Panc1 (cell line): ENCODE measurements around the gene SIRT7. TPM values are rescaled to one million over a fixed set of nuclear protein-coding genes. Genes with fewer than 3 reads are reported as not detected.

Experiments
- ATAC-seq: fragments of 200-7000 bp; cut with Tn5 transposase; 2 replicates; pipeline ENCODE4 v1.9.1; 2020; ENCODE audit warnings: mild to moderate bottlenecking, moderate library complexity
- BruUV-seq: library from RNA; stranded (reverse); fragments of 400-500 nt; replicated peaks from 2 replicates; lab custom pipeline; 2021; lab: Mats Ljungman, UMichigan
- CTCF ChIA-PET: fragments of 300-600 bp; sonication (Branson Sonifier 250); formaldehyde crosslinking; loops from one replicate; lab custom pipeline; 2022; ENCODE audit warnings: antibody characterized with exemption; lab: Charles Lee
- POLR2A ChIA-PET: fragments of 300-600 bp; sonication (Branson Sonifier 250); formaldehyde crosslinking; loops from one replicate; lab custom pipeline; 2022; ENCODE audit warnings: antibody characterized with exemption; lab: Charles Lee
- DNase-seq: peaks from one replicate; pipeline ENCODE4 v3.0.0-alpha.2; 2010; ENCODE audit warnings: low read depth, low spot score
- H3K27ac ChIP-seq: 2 replicates; pipeline ENCODE4 v1.5.1; 2011; ENCODE audit warnings: mild to moderate bottlenecking, low read length, inconsistent platforms
- H3K27me3 ChIP-seq: fragments of 200-500 bp; sonication (Bioruptor generic); 2 replicates; pipeline ENCODE4 v1.6.0; 2014; ENCODE audit warnings: low read length, inconsistent platforms; ENCODE audit not compliant: control insufficient read depth, insufficient read depth
- H3K36me3 ChIP-seq: fragments of 200-500 bp; sonication (Bioruptor generic); 2 replicates; pipeline ENCODE4 v1.5.1; 2014; ENCODE audit warnings: inconsistent platforms, mild to moderate bottlenecking, low read length, moderate library complexity; ENCODE audit not compliant: control insufficient read depth, insufficient read depth
- H3K4me1 ChIP-seq: 2 replicates; pipeline ENCODE4 v1.5.1; 2011; ENCODE audit warnings: inconsistent platforms, mild to moderate bottlenecking, low read length, moderate library complexity; ENCODE audit not compliant: control insufficient read depth, insufficient read depth
- H3K4me3 ChIP-seq, 2 experiments: 2 replicates each; pipeline ENCODE4 v1.5.1; 2011 to 2012; ENCODE audit warnings: low read depth in 2 of 2, low read length in 2 of 2, mild to moderate bottlenecking in 2 of 2, inconsistent platforms in 1 of 2, moderate library complexity in 1 of 2
- H3K9me3 ChIP-seq: fragments of 200-500 bp; sonication (Bioruptor generic); 2 replicates; pipeline ENCODE4 v1.5.1; 2014; ENCODE audit warnings: low read depth, mild to moderate bottlenecking, inconsistent platforms, low read length, moderate library complexity; ENCODE audit not compliant: control insufficient read depth, insufficient read depth
- POLR2AphosphoS5 ChIP-seq: IDR thresholded peaks from 2 replicates; pipeline ENCODE4 v1.6.1; 2012; ENCODE audit warnings: mild to moderate bottlenecking, low read depth, low read length, moderate library complexity
- SIN3A ChIP-seq: IDR thresholded peaks from 2 replicates; pipeline ENCODE4 v1.6.1; 2012; ENCODE audit warnings: low read depth, mild to moderate bottlenecking, low read length, moderate library complexity, borderline replicate concordance; ENCODE audit not compliant: insufficient read depth
- TCF7L2 ChIP-seq: IDR thresholded peaks from 2 replicates; pipeline ENCODE4 v1.6.1; 2011; ENCODE audit warnings: mild to moderate bottlenecking, low read depth, low read length, inconsistent platforms
- in situ Hi-C: cut with HindIII; loops from 2 replicates; pipeline ENCODE4 v1.10.0; 2016; ENCODE audit warnings: low sequenced_read_pairs, low pct_unique_long_range_greater_than_20kb
- intact Hi-C: fragments of 100-400 bp; cut with micrococcal nuclease; formaldehyde crosslinking; loops from one replicate; pipeline ENCODE4 v1.10.0; 2022; ENCODE audit not compliant: unreplicated experiment
- total RNA-seq: library from RNA; stranded (reverse); gene quantifications from one replicate; pipeline ENCODE4 v1.2.1, GENCODE V29; 2021; ENCODE audit not compliant: unreplicated experiment
- TF ChIP-seq, protein P1 (sequence below), 2 experiments: IDR thresholded peaks; 2 replicates each; pipeline ENCODE4 v1.6.1; 2011 to 2012; ENCODE audit warnings: low read depth in 2 of 2, control low read depth in 1 of 2, low read length in 1 of 2, mild to moderate bottlenecking in 1 of 2, moderate library complexity in 1 of 2; ENCODE audit not compliant: insufficient read depth in 1 of 2
- TF ChIP-seq, protein P2 (sequence below): fragments of 450-650 bp; IDR thresholded peaks from 2 replicates; pipeline ENCODE4 v1.5.1; 2017; ENCODE audit warnings: mild to moderate bottlenecking

SIRT7 gene
- total RNA-seq, 1 experiment from 2014 or later = 82.5 TPM

DNA sequence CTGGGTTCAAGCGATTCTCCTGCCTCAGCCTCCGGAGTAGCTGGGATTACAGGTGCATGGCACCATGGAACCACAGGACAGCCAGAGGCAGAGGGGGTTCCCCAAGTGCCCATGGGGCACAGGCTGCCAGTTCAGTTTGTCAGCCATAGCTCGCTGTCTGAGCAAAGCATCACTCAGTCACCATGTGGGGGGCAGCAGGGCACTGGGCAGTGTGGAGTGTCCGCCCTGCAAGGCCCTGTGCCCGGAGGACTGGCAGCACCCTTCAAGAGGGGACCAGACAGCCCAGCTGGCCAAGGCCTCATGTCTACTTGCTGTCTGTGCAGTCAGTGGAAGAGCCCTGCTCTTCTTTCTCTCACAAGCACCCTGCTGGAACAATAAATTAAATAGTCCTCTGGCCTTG lies 33.0 kb downstream of the SIRT7 start:
- H3K27me3 ChIP-seq = no peaks in the 10 kb centered on the region
- no TSS peak for BruUV-seq
- POLR2A ChIA-PET = interaction anchor here (0.5 kb wide), 1 partner anchor 48 kb away, joined by 4 read pairs; no protein-coding TSS in a partner anchor
- no peak overlapping the region for H3K4me3 ChIP-seq
- H3K27ac ChIP-seq = no peak overlapping the region
- no peaks in the 10 kb centered on the region for H3K9me3 ChIP-seq
- peaks cover 28% of the 10 kb centered on the region for H3K36me3 ChIP-seq
- H3K4me1 ChIP-seq = peaks cover 5% of the 10 kb centered on the region
- in situ Hi-C loops (no loop called here), intact Hi-C loops (no loop called here)
- TF ChIP-seq, protein P1, sequence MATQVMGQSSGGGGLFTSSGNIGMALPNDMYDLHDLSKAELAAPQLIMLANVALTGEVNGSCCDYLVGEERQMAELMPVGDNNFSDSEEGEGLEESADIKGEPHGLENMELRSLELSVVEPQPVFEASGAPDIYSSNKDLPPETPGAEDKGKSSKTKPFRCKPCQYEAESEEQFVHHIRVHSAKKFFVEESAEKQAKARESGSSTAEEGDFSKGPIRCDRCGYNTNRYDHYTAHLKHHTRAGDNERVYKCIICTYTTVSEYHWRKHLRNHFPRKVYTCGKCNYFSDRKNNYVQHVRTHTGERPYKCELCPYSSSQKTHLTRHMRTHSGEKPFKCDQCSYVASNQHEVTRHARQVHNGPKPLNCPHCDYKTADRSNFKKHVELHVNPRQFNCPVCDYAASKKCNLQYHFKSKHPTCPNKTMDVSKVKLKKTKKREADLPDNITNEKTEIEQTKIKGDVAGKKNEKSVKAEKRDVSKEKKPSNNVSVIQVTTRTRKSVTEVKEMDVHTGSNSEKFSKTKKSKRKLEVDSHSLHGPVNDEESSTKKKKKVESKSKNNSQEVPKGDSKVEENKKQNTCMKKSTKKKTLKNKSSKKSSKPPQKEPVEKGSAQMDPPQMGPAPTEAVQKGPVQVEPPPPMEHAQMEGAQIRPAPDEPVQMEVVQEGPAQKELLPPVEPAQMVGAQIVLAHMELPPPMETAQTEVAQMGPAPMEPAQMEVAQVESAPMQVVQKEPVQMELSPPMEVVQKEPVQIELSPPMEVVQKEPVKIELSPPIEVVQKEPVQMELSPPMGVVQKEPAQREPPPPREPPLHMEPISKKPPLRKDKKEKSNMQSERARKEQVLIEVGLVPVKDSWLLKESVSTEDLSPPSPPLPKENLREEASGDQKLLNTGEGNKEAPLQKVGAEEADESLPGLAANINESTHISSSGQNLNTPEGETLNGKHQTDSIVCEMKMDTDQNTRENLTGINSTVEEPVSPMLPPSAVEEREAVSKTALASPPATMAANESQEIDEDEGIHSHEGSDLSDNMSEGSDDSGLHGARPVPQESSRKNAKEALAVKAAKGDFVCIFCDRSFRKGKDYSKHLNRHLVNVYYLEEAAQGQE (IDR thresholded peaks at IDR 0.05; ENCODE audit: insufficient read depth in 1 of 2, low read depth in 2 of 2, low read length in 1 of 2) = no peak
- TF ChIP-seq TCF7L2 (no peak), POLR2AphosphoS5 (no peak), SIN3A (no peak)
- TF ChIP-seq, protein P2, sequence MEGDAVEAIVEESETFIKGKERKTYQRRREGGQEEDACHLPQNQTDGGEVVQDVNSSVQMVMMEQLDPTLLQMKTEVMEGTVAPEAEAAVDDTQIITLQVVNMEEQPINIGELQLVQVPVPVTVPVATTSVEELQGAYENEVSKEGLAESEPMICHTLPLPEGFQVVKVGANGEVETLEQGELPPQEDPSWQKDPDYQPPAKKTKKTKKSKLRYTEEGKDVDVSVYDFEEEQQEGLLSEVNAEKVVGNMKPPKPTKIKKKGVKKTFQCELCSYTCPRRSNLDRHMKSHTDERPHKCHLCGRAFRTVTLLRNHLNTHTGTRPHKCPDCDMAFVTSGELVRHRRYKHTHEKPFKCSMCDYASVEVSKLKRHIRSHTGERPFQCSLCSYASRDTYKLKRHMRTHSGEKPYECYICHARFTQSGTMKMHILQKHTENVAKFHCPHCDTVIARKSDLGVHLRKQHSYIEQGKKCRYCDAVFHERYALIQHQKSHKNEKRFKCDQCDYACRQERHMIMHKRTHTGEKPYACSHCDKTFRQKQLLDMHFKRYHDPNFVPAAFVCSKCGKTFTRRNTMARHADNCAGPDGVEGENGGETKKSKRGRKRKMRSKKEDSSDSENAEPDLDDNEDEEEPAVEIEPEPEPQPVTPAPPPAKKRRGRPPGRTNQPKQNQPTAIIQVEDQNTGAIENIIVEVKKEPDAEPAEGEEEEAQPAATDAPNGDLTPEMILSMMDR = no peak
- DNase-seq (no peak), ATAC-seq (0 out of 2 replicates have a peak, but pooled peaks have one; percentile 8)
- CTCF ChIA-PET = no interaction called here

DNA sequence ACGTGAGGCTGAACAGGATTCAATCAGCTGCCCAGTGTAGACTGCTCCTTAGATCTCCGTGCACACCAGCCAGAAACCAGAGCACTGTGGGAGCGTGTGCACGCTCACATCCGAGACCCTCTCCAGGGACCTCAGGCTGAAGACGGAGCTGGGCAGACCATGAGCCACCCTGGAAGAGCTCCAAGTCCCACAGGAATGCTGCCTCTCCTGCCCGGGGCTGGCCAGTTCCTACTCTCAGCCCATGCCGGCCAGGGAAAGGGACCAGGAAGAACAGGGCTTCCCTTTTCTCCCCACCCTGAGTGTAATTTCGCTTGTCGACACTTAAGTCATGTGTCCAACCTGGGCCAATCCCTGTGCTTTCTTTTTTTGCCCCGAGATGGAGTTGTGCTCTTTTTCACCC lies 33.5 kb downstream of the SIRT7 start:
- in situ Hi-C loops = no loop called here
- TF ChIP-seq, protein P1 (IDR thresholded peaks at IDR 0.05; ENCODE audit: insufficient read depth in 1 of 2, low read depth in 2 of 2, low read length in 1 of 2) = no peak
- TF ChIP-seq SIN3A = no peak
- peak; percentile 51; the same call in 1 of the 2 replicates for TF ChIP-seq POLR2AphosphoS5
- TF ChIP-seq TCF7L2 = no peak
- TF ChIP-seq, protein P2 = no peak
- ATAC-seq = peak; percentile 40
- no TSS peak for BruUV-seq
- CTCF ChIA-PET = no interaction called here
- Histone ChIP-seq H3K4me3 (no peak overlapping the region), H3K27me3 (no peaks in the 10 kb centered on the region), H3K36me3 (peaks cover 24% of the 10 kb centered on the region), H3K4me1 (peaks cover under 1% of the 10 kb centered on the region; the same call in 1 of the 2 replicates), H3K9me3 (no peaks in the 10 kb centered on the region), H3K27ac (no peak overlapping the region)
- POLR2A ChIA-PET = interaction anchor here (0.5 kb wide), 1 partner anchor 48 kb away, joined by 4 read pairs; no protein-coding TSS in a partner anchor
- intact Hi-C loops = no loop called here
- DNase-seq = no peak
